AG04449 (cell line): Measurements from ENCODE around the gene VPS45.

ENCODE experiments used
- CTCF ChIA-PET: fragments of 350-600 bp; formaldehyde crosslinking; extraction: SDS; loops from one replicate; lab custom pipeline; 2021; ENCODE audit warnings: antibody characterized with exemption; lab: Yijun Ruan, JAX
- POLR2A ChIA-PET: fragments of 400-600, 350-600 bp; formaldehyde crosslinking; extraction: SDS; loops from one replicate; lab custom pipeline; 2020; ENCODE audit warnings: antibody characterized with exemption, inconsistent platforms; lab: Yijun Ruan, JAX
- DNase-seq: peaks from one replicate; pipeline ENCODE4 v3.0.0-alpha.2; 2010; ENCODE audit warnings: low read depth, low spot score
- H3K4me3 ChIP-seq: 2 replicates; pipeline ENCODE4 v1.5.1; 2011; ENCODE audit warnings: low read depth, mild to moderate bottlenecking, control low read depth, low read length
- CTCF ChIP-seq: IDR thresholded peaks from one replicate; pipeline ENCODE4 v1.5.1; 2011; ENCODE audit warnings: mild to moderate bottlenecking, moderate library complexity, low read length, control low read depth, inconsistent platforms; ENCODE audit not compliant: insufficient read depth; ENCODE audit errors: missing control alignments

VPS45 gene

GRCh38 chr1:150089846-150090520 is 22.4 kb downstream of the VPS45 start:
- TF ChIP-seq CTCF, result no peak
- H3K4me3 ChIP-seq, result no peak overlapping the region
- POLR2A ChIA-PET, result no interaction called here
- no peak for DNase-seq
- CTCF ChIA-PET, result interaction anchor here (1.5 kb wide), 1 partner anchor 16 kb away, joined by 4 read pairs; no protein-coding TSS in a partner anchor

DNA sequence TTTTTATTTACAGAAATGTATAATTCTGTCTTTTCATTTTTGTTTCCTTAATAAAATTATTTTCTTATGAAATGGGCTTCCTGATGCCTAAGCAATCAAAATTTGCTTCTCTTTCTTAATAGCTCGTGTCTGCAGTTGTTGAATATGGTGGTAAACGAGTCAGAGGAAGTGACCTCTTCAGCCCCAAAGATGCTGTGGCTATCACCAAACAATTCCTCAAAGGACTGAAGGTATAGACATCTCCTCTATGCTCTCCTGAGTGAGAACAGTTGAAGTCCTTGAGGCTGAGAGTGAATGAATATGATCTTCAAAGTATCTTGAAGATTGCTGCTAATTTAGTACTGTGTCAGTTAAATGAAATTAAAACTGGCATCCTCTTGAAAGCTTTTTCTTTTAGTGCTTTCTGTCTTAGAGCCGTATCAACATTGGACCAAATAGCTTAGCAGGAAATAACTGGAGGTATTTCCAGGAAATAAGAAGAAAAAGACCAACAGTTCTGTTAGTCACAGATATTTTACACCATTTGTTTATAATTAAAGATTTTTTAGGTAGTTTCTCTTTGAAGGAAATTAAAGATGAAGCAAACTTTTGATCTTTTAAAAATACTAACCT is 24.7 kb downstream of the VPS45 start:
- ChIA-PET POLR2A (interaction anchor here (0.7 kb wide), 1 partner anchor 1259 kb away, joined by 4 read pairs; no protein-coding TSS in a partner anchor), CTCF (interaction anchor here (2.5 kb wide), 1 partner anchor 19 kb away, joined by 11 read pairs; no protein-coding TSS in a partner anchor)
- no peak for TF ChIP-seq CTCF
- no peak overlapping the region for H3K4me3 ChIP-seq
- DNase-seq, result no peak

GRCh38 chr1:150093805-150094204 is 26.2 kb downstream of the VPS45 start:
- CTCF ChIA-PET, result no interaction called here
- TF ChIP-seq CTCF, result no peak
- no peak for DNase-seq
- H3K4me3 ChIP-seq, result no peak overlapping the region
- POLR2A ChIA-PET, result no interaction called here

GRCh38 chr1:150094734-150095265 is 27.2 kb downstream of the VPS45 start:
- POLR2A ChIA-PET, result no interaction called here
- no peak for TF ChIP-seq CTCF
- no peak for DNase-seq
- CTCF ChIA-PET, result interaction anchor here (0.9 to 1.1 kb wide), 2 partner anchors 9 to 22 kb away, joined by 3 to 4 read pairs; no protein-coding TSS in a partner anchor
- no peak overlapping the region for H3K4me3 ChIP-seq

- ChIA-PET POLR2A (no interaction called here), CTCF (interaction anchor here (2.3 kb wide), 1 partner anchor 30 kb away, joined by 12 read pairs; no protein-coding TSS in a partner anchor)
- DNase-seq, result no peak
- no peak for TF ChIP-seq CTCF
- H3K4me3 ChIP-seq, result no peak overlapping the region
Observed at GRCh38 chr1:150102986-150103385, 35.4 kb downstream of the VPS45 start.

DNA sequence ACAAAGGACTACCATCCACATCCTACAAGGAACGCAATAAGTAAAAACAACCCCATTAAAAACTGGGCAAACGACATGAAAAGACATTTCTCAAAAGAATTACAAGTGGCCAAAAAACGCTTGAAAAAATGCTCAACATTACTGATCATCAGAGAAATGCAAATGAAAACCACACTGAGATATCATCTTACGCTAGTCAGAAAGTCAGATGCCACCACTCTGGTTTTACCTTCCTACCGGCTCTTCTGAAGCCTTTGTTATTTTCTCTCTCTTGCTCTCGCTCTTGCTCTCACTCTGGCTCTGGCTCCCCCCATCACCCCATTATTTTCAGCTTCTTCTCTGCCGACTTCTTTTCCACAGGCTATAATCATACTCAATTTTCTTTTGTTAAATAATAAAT is 38.8 kb downstream of the VPS45 start:
- no peak for TF ChIP-seq CTCF
- POLR2A ChIA-PET, result no interaction called here
- no peak for DNase-seq
- CTCF ChIA-PET, result interaction anchor here (0.8 to 1.5 kb wide), 2 partner anchors 80 to 145 kb away, joined by 3 to 4 read pairs; no protein-coding TSS in a partner anchor
- H3K4me3 ChIP-seq, result no peak overlapping the region
